Stimulated activated CD4-positive, alpha-beta T cell treated with anti-CD3 and anti-CD28 coated beads, Interleukin-15, amount 100 ng/mL, for 48 hours (primary cell): Measurements from ENCODE around the gene ACTL8.

Experiments
- DNase-seq, 2 donors: peaks; one replicate each; pipeline ENCODE4 v3.0.0-alpha.2; 2020; ENCODE audit warnings: low read depth in 2 of 2

ACTL8 gene

GRCh38 chr1:17875171-17875881 lies 120.2 kb downstream of the ACTL8 start:
- no peak for DNase-seq

GRCh38 chr1:17875882-17876280 lies 120.7 kb downstream of the ACTL8 start:
- DNase-seq, result no peak
